Trophoblast cell (in vitro differentiated cells and primary cell): ENCODE results near the gene TTC27.

ENCODE experiments used
- DNase-seq, 2 donors: peaks; one replicate each; pipeline ENCODE4 v3.0.0-alpha.2; 2016
- H2AFZ ChIP-seq: 2 replicates; pipeline ENCODE4 v1.6.1; 2013; ENCODE audit warnings: low read length, moderate library complexity, mild to moderate bottlenecking; ENCODE audit not compliant: insufficient read depth, poor library complexity
- H2AK5ac ChIP-seq: 2 replicates; pipeline ENCODE4 v1.6.1; 2013; ENCODE audit warnings: mild to moderate bottlenecking, low read length
- H2BK120ac ChIP-seq: 2 replicates; pipeline ENCODE4 v1.6.1; 2013; ENCODE audit warnings: low read length, mild to moderate bottlenecking, moderate library complexity; ENCODE audit not compliant: insufficient read depth, poor library complexity
- H2BK12ac ChIP-seq: 2 replicates; pipeline ENCODE4 v1.6.1; 2013; ENCODE audit warnings: mild to moderate bottlenecking, low read length, moderate library complexity
- H2BK5ac ChIP-seq: 2 replicates; pipeline ENCODE4 v1.6.1; 2013; ENCODE audit warnings: low read length, low read depth, moderate library complexity, mild to moderate bottlenecking; ENCODE audit not compliant: poor library complexity
- H3K14ac ChIP-seq: 2 replicates; pipeline ENCODE4 v1.6.1; 2013; ENCODE audit warnings: mild to moderate bottlenecking, low read length
- H3K18ac ChIP-seq: 2 replicates; pipeline ENCODE4 v1.6.1; 2013; ENCODE audit warnings: mild to moderate bottlenecking, low read length
- H3K23ac ChIP-seq: 2 replicates; pipeline ENCODE4 v1.6.1; 2013; ENCODE audit warnings: low read length
- H3K27ac ChIP-seq: 2 replicates; pipeline ENCODE4 v1.5.1; 2013; ENCODE audit warnings: low read depth, mild to moderate bottlenecking, inconsistent platforms, low read length, moderate library complexity
- H3K27me3 ChIP-seq: 2 replicates; pipeline ENCODE4 v1.6.1; 2013; ENCODE audit warnings: inconsistent platforms, mild to moderate bottlenecking, low read length, moderate library complexity; ENCODE audit not compliant: insufficient read depth
- H3K36me3 ChIP-seq, 2 experiments: 1 replicate in 1 of 2; 2 replicates in 1 of 2; pipeline ENCODE4 v1.6.1; 2013; ENCODE audit warnings: low read length in 2 of 2, mild to moderate bottlenecking in 2 of 2, moderate library complexity in 1 of 2; ENCODE audit not compliant: insufficient read depth in 2 of 2, control insufficient read depth in 1 of 2
- H3K4ac ChIP-seq: 2 replicates; pipeline ENCODE4 v1.6.1; 2013; ENCODE audit warnings: low read depth, mild to moderate bottlenecking, low read length, moderate library complexity
- H3K4me1 ChIP-seq, 2 experiments: 1 replicate in 1 of 2; 2 replicates in 1 of 2; pipeline ENCODE4 v1.6.1; 2013; ENCODE audit warnings: low read length in 2 of 2, mild to moderate bottlenecking in 2 of 2, moderate library complexity in 1 of 2; ENCODE audit not compliant: insufficient read depth in 2 of 2, control insufficient read depth in 1 of 2
- H3K4me2 ChIP-seq: 2 replicates; pipeline ENCODE4 v1.6.1; 2013; ENCODE audit warnings: inconsistent platforms, mild to moderate bottlenecking, low read length, moderate library complexity
- H3K4me3 ChIP-seq: 2 replicates; pipeline ENCODE4 v1.5.1; 2013; ENCODE audit warnings: mild to moderate bottlenecking, low read depth, low read length, inconsistent platforms
- H3K79me1 ChIP-seq: one replicate; pipeline ENCODE4 v1.6.1; 2013; ENCODE audit warnings: low read length
- H3K79me2 ChIP-seq: 2 replicates; pipeline ENCODE4 v1.6.1; 2013; ENCODE audit warnings: low read length, mild to moderate bottlenecking; ENCODE audit not compliant: control insufficient read depth, insufficient read depth, poor library complexity
- H3K9ac ChIP-seq: 2 replicates; pipeline ENCODE4 v1.6.1; 2013; ENCODE audit warnings: mild to moderate bottlenecking, low read length
- H3K9me3 ChIP-seq: 2 replicates; pipeline ENCODE4 v1.6.1; 2013; ENCODE audit warnings: low read depth, mild to moderate bottlenecking, control low read depth, inconsistent platforms, low read length; ENCODE audit not compliant: insufficient read depth
- H4K12ac ChIP-seq: 2 replicates; pipeline ENCODE4 v1.6.1; 2013; ENCODE audit warnings: low read depth, mild to moderate bottlenecking, low read length, moderate library complexity
- H4K8ac ChIP-seq: 2 replicates; pipeline ENCODE4 v1.6.1; 2013; ENCODE audit warnings: low read depth, mild to moderate bottlenecking, low read length, moderate library complexity
- H4K91ac ChIP-seq: one replicate; pipeline ENCODE4 v1.6.1; 2013; ENCODE audit warnings: low read depth, mild to moderate bottlenecking, low read length, moderate library complexity
- WGBS: extraction: QIAGEN DNeasy Blood & Tissue Kit; methylation state at CpG from one replicate; pipeline ENCODE4 v1.1.7; 2013; ENCODE audit warnings: missing lambda C conversion rate; ENCODE audit not compliant: insufficient read length, insufficient coverage; ENCODE audit errors: extremely low coverage; 5-methylcytosine and 5-hydroxymethylcytosine counted together

TTC27 gene

GRCh38 chr2:32862269-32863055, 234.6 kb downstream of the TTC27 start:
- Histone ChIP-seq H2BK120ac (no peak overlapping the region), H3K79me1 (no peaks in the 10 kb centered on the region), H2BK12ac (no peak overlapping the region), H3K18ac (no peak overlapping the region), H4K91ac (no peak overlapping the region), H3K9ac (no peak overlapping the region), H2AK5ac (no peak overlapping the region), H4K8ac (no peak overlapping the region), H3K27me3 (no peaks in the 10 kb centered on the region), H3K4me2 (no peak overlapping the region), H3K79me2 (no peaks in the 10 kb centered on the region), H3K23ac (no peak overlapping the region), H3K4me1 (no peaks in the 10 kb centered on the region), H3K4me3 (no peak overlapping the region), H3K36me3 (no peaks in the 10 kb centered on the region), H2BK5ac (no peak overlapping the region), H3K4ac (no peak overlapping the region), H3K9me3 (no peaks in the 10 kb centered on the region), H3K27ac (no peak overlapping the region), H2AFZ (no peak overlapping the region), H4K12ac (no peak overlapping the region), H3K14ac (no peak overlapping the region)
- whole genome bisulfite sequencing = no CpG with 5 or more reads among the region's 4 CpGs
- DNase-seq = no peak

GRCh38 chr2:32863326-32863725, 235.5 kb downstream of the TTC27 start:
- no peak overlapping the region for H3K18ac ChIP-seq
- H2BK5ac ChIP-seq = no peak overlapping the region
- no CpG with 5 or more reads among the region's 2 CpGs for WGBS
- no peak overlapping the region for H3K9ac ChIP-seq
- no peak overlapping the region for H3K27ac ChIP-seq
- H4K8ac ChIP-seq = no peak overlapping the region
- H3K4ac ChIP-seq = no peak overlapping the region
- H3K27me3 ChIP-seq = no peaks in the 10 kb centered on the region
- no peak overlapping the region for H3K4me2 ChIP-seq
- H3K14ac ChIP-seq = no peak overlapping the region
- no peaks in the 10 kb centered on the region for H3K4me1 ChIP-seq
- no peaks in the 10 kb centered on the region for H3K79me1 ChIP-seq
- no peaks in the 10 kb centered on the region for H3K36me3 ChIP-seq
- H2BK12ac ChIP-seq = no peak overlapping the region
- no peak overlapping the region for H4K91ac ChIP-seq
- H3K9me3 ChIP-seq = no peaks in the 10 kb centered on the region
- no peak overlapping the region for H4K12ac ChIP-seq
- no peak overlapping the region for H2AK5ac ChIP-seq
- DNase-seq = peak in 1 of 2 donors; percentile 12
- no peak overlapping the region for H2AFZ ChIP-seq
- no peaks in the 10 kb centered on the region for H3K79me2 ChIP-seq
- H3K4me3 ChIP-seq = no peak overlapping the region
- H2BK120ac ChIP-seq = no peak overlapping the region
- no peak overlapping the region for H3K23ac ChIP-seq

DNA sequence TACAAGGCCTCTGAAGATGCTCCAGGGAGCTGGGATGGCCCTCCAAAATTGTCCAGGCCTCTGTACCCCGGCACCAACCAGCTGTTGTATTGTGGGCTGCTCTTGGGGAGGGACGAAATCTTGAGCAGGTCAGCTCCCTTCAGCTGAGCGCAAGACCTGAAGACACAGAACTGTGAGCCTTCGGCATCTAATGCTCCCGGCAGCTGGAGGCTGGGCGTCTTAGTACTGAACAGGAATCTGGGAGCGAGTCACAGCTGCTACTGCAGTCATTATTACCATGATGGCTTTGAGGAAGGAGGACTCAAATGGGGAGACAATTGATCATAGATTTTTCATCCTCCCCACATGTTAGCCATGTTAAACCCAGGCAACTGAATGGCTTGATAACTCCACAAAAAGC, 236.0 kb downstream of the TTC27 start:
- no peaks in the 10 kb centered on the region for H3K4me1 ChIP-seq
- H4K91ac ChIP-seq = no peak overlapping the region
- no peak overlapping the region for H2BK5ac ChIP-seq
- H3K79me1 ChIP-seq = no peaks in the 10 kb centered on the region
- H3K36me3 ChIP-seq = no peaks in the 10 kb centered on the region
- H3K9ac ChIP-seq = no peak overlapping the region
- no peak overlapping the region for H3K14ac ChIP-seq
- H2BK120ac ChIP-seq = no peak overlapping the region
- WGBS = no CpG with 5 or more reads among the region's 7 CpGs
- H2AFZ ChIP-seq = no peak overlapping the region
- no peak overlapping the region for H3K4me2 ChIP-seq
- peak in 1 of 2 donors; percentile 15 for DNase-seq
- no peak overlapping the region for H3K27ac ChIP-seq
- H3K27me3 ChIP-seq = no peaks in the 10 kb centered on the region
- no peak overlapping the region for H3K4ac ChIP-seq
- H4K8ac ChIP-seq = no peak overlapping the region
- H3K79me2 ChIP-seq = no peaks in the 10 kb centered on the region
- no peak overlapping the region for H2BK12ac ChIP-seq
- no peak overlapping the region for H3K23ac ChIP-seq
- no peaks in the 10 kb centered on the region for H3K9me3 ChIP-seq
- H3K4me3 ChIP-seq = no peak overlapping the region
- H2AK5ac ChIP-seq = no peak overlapping the region
- H3K18ac ChIP-seq = no peak overlapping the region
- no peak overlapping the region for H4K12ac ChIP-seq

DNA sequence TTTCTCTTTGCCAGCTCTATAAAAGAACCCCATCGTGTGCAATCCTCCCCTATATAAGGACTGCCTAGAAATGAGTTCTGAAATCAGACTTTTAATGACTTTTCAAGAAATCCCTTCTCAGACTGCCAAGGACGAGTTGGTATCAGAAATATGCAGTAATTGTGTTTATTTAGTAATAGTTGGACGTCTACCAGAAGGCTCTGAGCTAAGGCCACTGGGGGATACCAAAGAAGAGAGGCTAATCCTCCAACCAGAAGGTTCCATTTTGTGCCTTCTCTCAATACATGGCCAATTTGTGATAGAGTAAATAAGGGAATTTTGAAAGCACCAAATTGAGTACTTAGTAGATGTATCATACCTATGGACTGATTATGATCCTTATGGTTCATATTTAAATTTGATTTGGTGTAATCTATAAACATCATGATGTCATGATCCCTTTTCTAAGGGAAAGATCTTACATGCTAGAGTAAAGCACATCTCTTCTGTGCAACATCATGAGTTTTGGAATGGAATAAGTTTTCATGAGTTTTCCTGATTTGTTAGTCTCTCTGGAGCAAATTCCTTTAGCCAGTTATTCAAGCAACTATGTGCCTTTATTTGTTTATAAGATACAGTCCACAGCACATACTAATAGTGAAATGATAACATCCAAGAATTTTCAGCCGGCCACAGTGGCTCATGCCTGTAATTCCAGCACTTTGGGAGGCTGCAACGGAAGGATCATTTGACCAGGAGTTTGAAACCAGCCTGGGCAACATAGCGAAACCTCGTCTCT, 236.7 kb downstream of the TTC27 start:
- no peak overlapping the region for H3K14ac ChIP-seq
- H2BK120ac ChIP-seq = no peak overlapping the region
- no peaks in the 10 kb centered on the region for H3K4me1 ChIP-seq
- no peak overlapping the region for H2BK5ac ChIP-seq
- no peak overlapping the region for H4K91ac ChIP-seq
- no peak overlapping the region for H4K8ac ChIP-seq
- no peaks in the 10 kb centered on the region for H3K79me1 ChIP-seq
- no peak overlapping the region for H3K18ac ChIP-seq
- no peak overlapping the region for H3K4me3 ChIP-seq
- H3K4ac ChIP-seq = no peak overlapping the region
- no peaks in the 10 kb centered on the region for H3K36me3 ChIP-seq
- H3K27me3 ChIP-seq = no peaks in the 10 kb centered on the region
- WGBS = no CpG with 5 or more reads among the region's 7 CpGs
- peak; percentile 65 to 87 for DNase-seq
- no peak overlapping the region for H3K9ac ChIP-seq
- no peak overlapping the region for H3K27ac ChIP-seq
- H3K4me2 ChIP-seq = no peak overlapping the region
- no peak overlapping the region for H2AFZ ChIP-seq
- no peaks in the 10 kb centered on the region for H3K9me3 ChIP-seq
- H2BK12ac ChIP-seq = no peak overlapping the region
- no peak overlapping the region for H2AK5ac ChIP-seq
- H4K12ac ChIP-seq = no peak overlapping the region
- no peaks in the 10 kb centered on the region for H3K79me2 ChIP-seq
- H3K23ac ChIP-seq = no peak overlapping the region
